Keratinocyte (primary cell): ENCODE data around the gene DHTKD1.

Experiments
- CTCF ChIP-seq, 3 experiments: IDR thresholded peaks in 1 of 3; conservative IDR thresholded peaks in 1 of 3; optimal IDR thresholded peaks in 1 of 3; 2 replicates in 2 of 3; 3 replicates in 1 of 3; pipeline versions ENCODE3 to v1.5.1; 2011; ENCODE audit warnings: low read length in 3 of 3, mild to moderate bottlenecking in 3 of 3, moderate library complexity in 2 of 3, control low read depth in 1 of 3, inconsistent platforms in 1 of 3; ENCODE audit not compliant: insufficient read depth in 2 of 3; ENCODE audit errors: extremely low read depth in 1 of 3
- EZH2 ChIP-seq: IDR thresholded peaks from one replicate; pipeline ENCODE4 v1.6.1; 2012; ENCODE audit warnings: inconsistent platforms, mild to moderate bottlenecking, low read length, moderate library complexity

- TF ChIP-seq EZH2 = no peak
- no peak for TF ChIP-seq CTCF (optimal IDR thresholded peaks at IDR 0.05 in 1 of 3, IDR thresholded peaks at IDR 0.05 in 1 of 3, conservative IDR thresholded peaks at IDR 0.05 in 1 of 3; ENCODE audit: extremely low read depth in 1 of 3, insufficient read depth in 2 of 3, low read length in 3 of 3)
Measured at GRCh38 chr10:12165999-12166775, 97.4 kb downstream of the DHTKD1 start.
